Measurements from ENCODE around the gene ZNF641. TPM values are rescaled to one million over a fixed set of nuclear protein-coding genes. Genes with fewer than 3 reads are reported as not detected.

Gene ZNF641
- total RNA-seq, 1 experiment from 2014 or later = 12.1 TPM

- Histone ChIP-seq H3K79me2 (ENCODE audit: insufficient read depth, low read length) (no peaks in the 10 kb centered on the region), H2AFZ (ENCODE audit: low read depth, low read length, poor library complexity, severe bottlenecking) (no peak overlapping the region), H3K4me2 (ENCODE audit: low read length) (no peak overlapping the region), H3K27me3 (ENCODE audit: insufficient read depth, low read length) (no peaks in the 10 kb centered on the region), H3K9me2 (ENCODE audit: insufficient read depth) (no peaks in the 10 kb centered on the region), H3K27ac (ENCODE audit: low read depth, low read length) (no peak overlapping the region), H3K4me3 (replicated peaks in 1 of 2; ENCODE audit: low read depth in 1 of 2, low read length in 2 of 2) (no peak overlapping the region), H3K36me3 (ENCODE audit: control insufficient read depth in 1 of 2, insufficient read depth in 2 of 2, low read length in 2 of 2) (no peaks in the 10 kb centered on the region), H3K9me3 (ENCODE audit: control insufficient read depth in 1 of 2, insufficient read depth in 1 of 2, low read depth in 1 of 2, low read length in 2 of 2) (no peaks in the 10 kb centered on the region), H3K4me1 (ENCODE audit: control insufficient read depth in 1 of 2, insufficient read depth in 2 of 2, low read length in 2 of 2) (no peaks in the 10 kb centered on the region), H3K9ac (ENCODE audit: low read length) (no peak overlapping the region), H4K20me1 (ENCODE audit: insufficient read depth) (no peaks in the 10 kb centered on the region)
- intact Hi-C loops (cut with micrococcal nuclease) = no loop called here
- CTCF ChIA-PET = interaction anchor here (1.0 kb wide), 1 partner anchor 10 kb away, joined by 3 read pairs; no protein-coding TSS in a partner anchor
- POLR2A ChIA-PET = no interaction called here
- no TSS peak for BruUV-seq (replicated peaks)
- RAD21 ChIA-PET (ENCODE audit: low non-redundant PET in 1 of 2, low total read pairs in 2 of 2, uncharacterized antibody in 2 of 2, unreplicated experiment in 2 of 2) = no interaction called here
- TF ChIP-seq POLR2A (IDR thresholded peaks at IDR 0.05; ENCODE audit: borderline replicate concordance, extremely low read depth, insufficient read depth, insufficient read length) (no peak), TCF7L2 (IDR thresholded peaks at IDR 0.05; ENCODE audit: borderline replicate concordance, extremely low read depth, insufficient read depth, insufficient read length) (no peak), ELF1 (IDR thresholded peaks at IDR 0.05; ENCODE audit: borderline replicate concordance, low read depth) (no peak), SP1 (IDR thresholded peaks at IDR 0.05; ENCODE audit: low read depth) (no peak), SRF (IDR thresholded peaks at IDR 0.05; ENCODE audit: low read depth) (no peak), EZH2 (IDR thresholded peaks at IDR 0.05) (no peak), YY1 (IDR thresholded peaks at IDR 0.05; ENCODE audit: extremely low read depth, insufficient replicate concordance, low read depth, low read length) (no peak), POLR2AphosphoS5 (IDR thresholded peaks at IDR 0.05; ENCODE audit: low read depth, low read length) (no peak), SIN3A (IDR thresholded peaks at IDR 0.05; ENCODE audit: low read depth) (no peak), CTCF (IDR thresholded peaks at IDR 0.05 in 2 of 3, conservative IDR thresholded peaks at IDR 0.05 in 1 of 3; ENCODE audit: borderline replicate concordance in 1 of 3, insufficient read depth in 1 of 3, low read depth in 2 of 3, low read length in 2 of 3) (no peak), ZNF274 (IDR thresholded peaks at IDR 0.05; ENCODE audit: low read depth, low read length) (no peak), CEBPB (IDR thresholded peaks at IDR 0.05; ENCODE audit: low read depth) (no peak), EZH2phosphoT487 (IDR thresholded peaks at IDR 0.05; ENCODE audit: borderline replicate concordance) (no peak), EGR1 (IDR thresholded peaks at IDR 0.05; ENCODE audit: low read depth) (no peak), JUND (IDR thresholded peaks at IDR 0.05) (no peak), FOSL1 (IDR thresholded peaks at IDR 0.05; ENCODE audit: low read depth) (no peak), RAD21 (IDR thresholded peaks at IDR 0.05; ENCODE audit: low read depth) (no peak)
- TF ChIP-seq, protein P1, sequence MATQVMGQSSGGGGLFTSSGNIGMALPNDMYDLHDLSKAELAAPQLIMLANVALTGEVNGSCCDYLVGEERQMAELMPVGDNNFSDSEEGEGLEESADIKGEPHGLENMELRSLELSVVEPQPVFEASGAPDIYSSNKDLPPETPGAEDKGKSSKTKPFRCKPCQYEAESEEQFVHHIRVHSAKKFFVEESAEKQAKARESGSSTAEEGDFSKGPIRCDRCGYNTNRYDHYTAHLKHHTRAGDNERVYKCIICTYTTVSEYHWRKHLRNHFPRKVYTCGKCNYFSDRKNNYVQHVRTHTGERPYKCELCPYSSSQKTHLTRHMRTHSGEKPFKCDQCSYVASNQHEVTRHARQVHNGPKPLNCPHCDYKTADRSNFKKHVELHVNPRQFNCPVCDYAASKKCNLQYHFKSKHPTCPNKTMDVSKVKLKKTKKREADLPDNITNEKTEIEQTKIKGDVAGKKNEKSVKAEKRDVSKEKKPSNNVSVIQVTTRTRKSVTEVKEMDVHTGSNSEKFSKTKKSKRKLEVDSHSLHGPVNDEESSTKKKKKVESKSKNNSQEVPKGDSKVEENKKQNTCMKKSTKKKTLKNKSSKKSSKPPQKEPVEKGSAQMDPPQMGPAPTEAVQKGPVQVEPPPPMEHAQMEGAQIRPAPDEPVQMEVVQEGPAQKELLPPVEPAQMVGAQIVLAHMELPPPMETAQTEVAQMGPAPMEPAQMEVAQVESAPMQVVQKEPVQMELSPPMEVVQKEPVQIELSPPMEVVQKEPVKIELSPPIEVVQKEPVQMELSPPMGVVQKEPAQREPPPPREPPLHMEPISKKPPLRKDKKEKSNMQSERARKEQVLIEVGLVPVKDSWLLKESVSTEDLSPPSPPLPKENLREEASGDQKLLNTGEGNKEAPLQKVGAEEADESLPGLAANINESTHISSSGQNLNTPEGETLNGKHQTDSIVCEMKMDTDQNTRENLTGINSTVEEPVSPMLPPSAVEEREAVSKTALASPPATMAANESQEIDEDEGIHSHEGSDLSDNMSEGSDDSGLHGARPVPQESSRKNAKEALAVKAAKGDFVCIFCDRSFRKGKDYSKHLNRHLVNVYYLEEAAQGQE (IDR thresholded peaks at IDR 0.05; ENCODE audit: low read depth) = no peak
- TF ChIP-seq, protein P2, sequence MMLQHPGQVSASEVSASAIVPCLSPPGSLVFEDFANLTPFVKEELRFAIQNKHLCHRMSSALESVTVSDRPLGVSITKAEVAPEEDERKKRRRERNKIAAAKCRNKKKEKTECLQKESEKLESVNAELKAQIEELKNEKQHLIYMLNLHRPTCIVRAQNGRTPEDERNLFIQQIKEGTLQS (IDR thresholded peaks at IDR 0.05) = no peak
- TF ChIP-seq, protein P3, sequence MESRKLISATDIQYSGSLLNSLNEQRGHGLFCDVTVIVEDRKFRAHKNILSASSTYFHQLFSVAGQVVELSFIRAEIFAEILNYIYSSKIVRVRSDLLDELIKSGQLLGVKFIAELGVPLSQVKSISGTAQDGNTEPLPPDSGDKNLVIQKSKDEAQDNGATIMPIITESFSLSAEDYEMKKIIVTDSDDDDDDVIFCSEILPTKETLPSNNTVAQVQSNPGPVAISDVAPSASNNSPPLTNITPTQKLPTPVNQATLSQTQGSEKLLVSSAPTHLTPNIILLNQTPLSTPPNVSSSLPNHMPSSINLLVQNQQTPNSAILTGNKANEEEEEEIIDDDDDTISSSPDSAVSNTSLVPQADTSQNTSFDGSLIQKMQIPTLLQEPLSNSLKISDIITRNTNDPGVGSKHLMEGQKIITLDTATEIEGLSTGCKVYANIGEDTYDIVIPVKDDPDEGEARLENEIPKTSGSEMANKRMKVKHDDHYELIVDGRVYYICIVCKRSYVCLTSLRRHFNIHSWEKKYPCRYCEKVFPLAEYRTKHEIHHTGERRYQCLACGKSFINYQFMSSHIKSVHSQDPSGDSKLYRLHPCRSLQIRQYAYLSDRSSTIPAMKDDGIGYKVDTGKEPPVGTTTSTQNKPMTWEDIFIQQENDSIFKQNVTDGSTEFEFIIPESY (IDR thresholded peaks at IDR 0.05; ENCODE audit: extremely low read depth, insufficient replicate concordance, low read length) = no peak
- no peak for ATAC-seq
- DNase-seq (ENCODE audit: low read depth, low spot score) = no peak
Observed at GRCh38 chr12:48336061-48336460, 14.7 kb downstream of the ZNF641 start.
